Measurements from ENCODE around the gene PPAN.

The PPAN gene

GRCh38 chr19:10138879-10139795 lies 33.0 kb downstream of the PPAN start:
- no peak for DNase-seq (ENCODE audit: extremely low read depth in 1 of 2, low read depth in 1 of 2)

GRCh38 chr19:10139952-10140351 lies 33.8 kb downstream of the PPAN start:
- no peak for DNase-seq (ENCODE audit: extremely low read depth in 1 of 2, low read depth in 1 of 2)

DNA sequence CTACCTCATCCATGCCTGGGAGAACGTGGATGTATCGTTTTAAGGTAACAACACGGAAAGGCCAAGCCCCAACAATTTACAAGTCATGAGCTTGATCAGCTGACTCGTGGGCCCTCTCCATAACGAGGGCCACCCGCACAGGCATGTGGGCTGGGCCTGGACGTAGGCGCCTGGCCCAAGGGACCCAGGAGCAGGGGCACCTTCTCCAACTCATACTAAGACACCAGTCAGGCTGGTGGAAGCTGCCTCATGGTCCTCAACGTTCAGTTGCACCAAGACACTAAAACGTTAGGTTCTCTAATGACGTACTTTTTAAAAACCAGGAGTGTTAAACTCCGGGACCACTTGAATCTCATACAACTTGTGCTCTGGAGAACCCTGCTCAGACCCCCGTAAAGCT lies 35.3 kb downstream of the PPAN start:
- no peak for DNase-seq (ENCODE audit: extremely low read depth in 1 of 2, low read depth in 1 of 2)

GRCh38 chr19:10141973-10142372 lies 35.8 kb downstream of the PPAN start:
- no peak for DNase-seq (ENCODE audit: extremely low read depth in 1 of 2, low read depth in 1 of 2)

GRCh38 chr19:10142701-10143375 lies 36.7 kb downstream of the PPAN start:
- peak; percentile 8 to 11 for DNase-seq (ENCODE audit: extremely low read depth in 1 of 2, low read depth in 1 of 2)

DNA sequence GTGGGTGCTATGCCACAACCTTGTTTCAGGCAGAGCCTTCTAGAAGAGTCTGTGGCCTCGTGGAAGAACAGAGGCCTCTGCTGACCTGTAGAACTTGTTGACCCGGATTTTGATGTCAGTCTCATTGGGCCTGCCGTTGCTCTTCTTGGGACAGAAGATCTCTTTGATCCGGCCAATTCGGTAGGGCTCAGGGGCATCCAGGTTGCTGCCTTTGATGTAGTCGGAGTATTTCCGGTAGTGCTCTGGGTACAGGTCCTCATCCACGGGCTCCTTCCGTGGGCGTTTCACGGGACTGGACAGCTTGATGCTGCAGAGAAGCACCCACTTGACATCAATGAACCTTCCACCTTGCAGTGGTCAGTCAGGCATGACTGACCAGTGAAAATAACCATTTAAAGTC lies 37.5 kb downstream of the PPAN start:
- no peak for DNase-seq (ENCODE audit: extremely low read depth in 1 of 2, low read depth in 1 of 2)

DNA sequence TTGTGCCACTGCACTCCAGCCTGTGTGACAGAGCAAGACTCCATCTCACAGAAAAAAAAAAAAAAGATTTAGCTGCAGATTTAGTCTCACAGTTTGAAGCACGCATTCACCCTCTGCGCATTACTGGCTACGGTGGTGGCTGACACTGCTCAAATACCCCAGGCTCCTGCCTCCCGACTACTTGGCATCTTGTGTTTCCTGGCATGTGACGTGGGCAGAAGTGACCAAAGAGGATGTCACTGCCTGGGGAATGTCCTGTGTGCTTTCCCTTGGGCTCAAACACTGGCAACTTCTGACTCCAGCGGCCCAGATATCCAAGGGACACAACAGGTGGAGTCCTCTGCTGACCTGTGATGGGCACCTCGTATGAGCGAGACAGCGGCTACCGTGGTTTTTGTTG lies 38.2 kb downstream of the PPAN start:
- no peak for DNase-seq (ENCODE audit: extremely low read depth in 1 of 2, low read depth in 1 of 2)

GRCh38 chr19:10145031-10145430 lies 38.9 kb downstream of the PPAN start:
- no peak for DNase-seq (ENCODE audit: extremely low read depth in 1 of 2, low read depth in 1 of 2)

DNA sequence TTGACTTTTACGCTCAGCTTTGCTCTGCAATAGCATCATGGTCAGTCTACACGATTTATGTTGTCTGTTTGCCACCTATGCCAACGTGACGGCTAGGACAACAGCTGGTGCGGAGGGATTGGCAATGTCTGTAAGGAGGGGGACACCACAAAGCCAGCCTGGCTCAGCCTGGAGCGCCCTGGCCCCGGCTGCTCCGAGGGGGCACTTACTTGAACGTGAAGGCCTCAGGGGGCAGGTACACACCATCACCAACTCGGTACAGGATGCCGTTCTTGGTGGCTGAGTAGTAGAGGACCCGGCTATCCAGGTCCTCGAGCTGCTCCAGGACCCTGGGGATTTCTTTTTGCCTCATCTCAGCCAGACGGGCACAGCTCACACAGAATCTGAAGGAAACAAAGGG lies 40.0 kb downstream of the PPAN start:
- no peak for DNase-seq (ENCODE audit: extremely low read depth in 1 of 2, low read depth in 1 of 2)

DNA sequence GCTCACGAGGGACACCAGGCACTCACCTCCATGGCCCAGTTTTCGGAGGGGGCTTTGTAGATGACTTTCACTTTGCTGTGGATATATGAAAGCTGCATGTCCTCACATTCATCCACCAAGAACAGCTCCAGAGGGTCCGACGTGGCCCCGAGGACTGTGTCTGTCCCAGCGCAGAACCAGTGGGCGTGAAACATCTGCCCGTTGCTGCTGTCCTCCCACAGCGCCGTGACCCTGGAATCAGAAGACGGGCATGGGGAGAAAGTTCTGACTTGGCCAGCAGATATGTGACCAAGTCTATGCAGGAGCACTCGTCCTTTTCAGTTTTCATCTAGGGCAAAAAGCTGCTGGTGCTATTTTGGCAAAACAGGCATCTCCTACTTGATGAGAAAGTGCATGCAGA lies 43.3 kb downstream of the PPAN start:
- no peak for DNase-seq (ENCODE audit: extremely low read depth in 1 of 2, low read depth in 1 of 2)

DNA sequence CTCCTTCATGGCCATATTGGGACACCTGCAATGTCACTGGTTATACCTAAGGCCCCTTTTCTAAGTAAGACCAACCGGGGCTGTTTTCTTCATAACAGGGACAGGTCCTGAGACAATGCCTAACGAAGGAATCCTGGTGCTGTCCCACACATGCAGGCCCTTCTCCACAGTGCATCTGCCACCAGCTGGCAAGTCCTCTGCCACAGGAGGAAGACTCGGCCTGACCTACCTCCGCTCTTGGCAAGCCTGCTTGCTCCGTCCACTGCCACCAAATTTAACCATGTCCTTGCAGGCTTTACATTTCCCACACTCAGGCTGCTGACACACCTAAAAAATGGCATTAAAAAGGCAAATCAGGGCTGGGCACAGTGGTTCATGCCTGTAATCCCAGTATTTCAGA lies 45.4 kb downstream of the PPAN start:
- no peak for DNase-seq (ENCODE audit: extremely low read depth in 1 of 2, low read depth in 1 of 2)

GRCh38 chr19:10152100-10152499 lies 45.9 kb downstream of the PPAN start:
- DNase-seq (ENCODE audit: extremely low read depth in 1 of 2, low read depth in 1 of 2), result no peak

- DNase-seq (ENCODE audit: extremely low read depth in 1 of 2, low read depth in 1 of 2), result no peak
Observed at GRCh38 chr19:10155839-10156238, 49.7 kb downstream of the PPAN start.

GRCh38 chr19:10158071-10158470 lies 51.9 kb downstream of the PPAN start:
- DNase-seq (ENCODE audit: extremely low read depth in 1 of 2, low read depth in 1 of 2), result no peak

DNA sequence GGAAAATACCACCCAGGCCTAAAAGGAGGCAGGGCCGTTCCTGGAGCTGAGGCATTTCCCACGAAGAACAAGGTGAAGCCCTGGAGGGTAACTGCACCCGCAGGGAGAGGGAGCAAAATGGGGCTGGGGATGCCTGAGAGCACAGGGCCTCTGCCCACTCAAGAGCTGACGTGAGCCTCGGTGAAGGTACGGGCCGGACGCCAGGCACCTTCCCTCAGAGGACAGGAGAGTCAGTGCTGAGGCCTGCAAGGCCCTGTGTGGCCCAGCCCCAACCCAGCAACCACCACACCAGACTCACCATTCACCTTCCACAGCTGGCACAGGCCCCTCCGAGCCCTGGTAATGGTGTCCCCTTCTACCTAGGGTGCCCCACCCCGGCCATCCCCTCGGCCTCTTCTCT lies 52.3 kb downstream of the PPAN start:
- no peak for DNase-seq (ENCODE audit: extremely low read depth in 1 of 2, low read depth in 1 of 2)

DNA sequence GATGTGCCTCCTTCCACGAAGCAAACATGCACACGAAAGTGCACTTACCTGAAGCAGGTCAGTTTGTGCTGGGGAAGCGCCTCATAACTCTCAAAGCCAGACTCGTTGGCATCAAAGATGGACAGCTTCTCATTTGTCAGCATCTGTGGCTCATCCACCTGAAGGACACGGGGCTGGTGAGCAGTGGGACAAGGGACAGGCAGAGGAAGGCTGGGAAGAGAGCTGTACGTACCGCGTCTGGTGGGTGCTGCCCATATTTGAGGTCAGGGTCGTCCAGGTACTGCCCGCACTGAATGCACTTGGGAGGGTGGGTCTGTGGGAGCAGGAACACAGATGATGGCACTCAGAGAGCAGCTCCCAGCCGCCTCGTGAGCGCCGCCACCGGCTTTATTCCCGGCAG lies 53.4 kb downstream of the PPAN start:
- DNase-seq (ENCODE audit: extremely low read depth in 1 of 2, low read depth in 1 of 2), result no peak
